Measurements from ENCODE around the gene NEK10. TPM values are rescaled to one million over a fixed set of nuclear protein-coding genes. Genes with fewer than 3 reads are reported as not detected.

The NEK10 gene
- total RNA-seq, 1 donor from 2014 or later, result 3.3 TPM

DNA sequence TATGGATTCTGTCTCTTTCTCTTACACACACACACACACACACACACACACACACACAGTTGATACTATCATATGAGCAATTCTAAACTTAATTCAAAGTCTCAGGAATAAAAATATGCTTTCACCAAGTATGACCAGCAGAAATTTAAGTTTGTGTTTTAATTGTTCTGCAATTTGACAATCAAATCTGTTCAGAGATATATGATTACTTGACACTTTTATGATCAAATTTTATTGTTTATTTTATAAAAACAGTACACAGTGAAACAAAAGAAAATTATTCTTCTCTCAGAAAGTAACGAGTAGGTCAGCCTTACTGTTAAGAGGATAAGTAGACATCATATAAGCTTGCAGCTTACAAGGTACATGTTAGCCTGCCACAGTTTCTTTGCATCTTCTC lies 114.3 kb downstream of the NEK10 start:
- Mint-ChIP-seq H3K36me3 (ENCODE audit: insufficient read depth) (no peaks in the 10 kb centered on the region), H3K9me3 (ENCODE audit: low read depth) (peaks cover 4% of the 10 kb centered on the region), H3K27ac (no peak overlapping the region), H3K4me3 (ENCODE audit: low read depth) (no peak overlapping the region), H3K4me1 (ENCODE audit: low read depth) (no peaks in the 10 kb centered on the region), H3K27me3 (no peaks in the 10 kb centered on the region)
- TF ChIP-seq, protein P1, sequence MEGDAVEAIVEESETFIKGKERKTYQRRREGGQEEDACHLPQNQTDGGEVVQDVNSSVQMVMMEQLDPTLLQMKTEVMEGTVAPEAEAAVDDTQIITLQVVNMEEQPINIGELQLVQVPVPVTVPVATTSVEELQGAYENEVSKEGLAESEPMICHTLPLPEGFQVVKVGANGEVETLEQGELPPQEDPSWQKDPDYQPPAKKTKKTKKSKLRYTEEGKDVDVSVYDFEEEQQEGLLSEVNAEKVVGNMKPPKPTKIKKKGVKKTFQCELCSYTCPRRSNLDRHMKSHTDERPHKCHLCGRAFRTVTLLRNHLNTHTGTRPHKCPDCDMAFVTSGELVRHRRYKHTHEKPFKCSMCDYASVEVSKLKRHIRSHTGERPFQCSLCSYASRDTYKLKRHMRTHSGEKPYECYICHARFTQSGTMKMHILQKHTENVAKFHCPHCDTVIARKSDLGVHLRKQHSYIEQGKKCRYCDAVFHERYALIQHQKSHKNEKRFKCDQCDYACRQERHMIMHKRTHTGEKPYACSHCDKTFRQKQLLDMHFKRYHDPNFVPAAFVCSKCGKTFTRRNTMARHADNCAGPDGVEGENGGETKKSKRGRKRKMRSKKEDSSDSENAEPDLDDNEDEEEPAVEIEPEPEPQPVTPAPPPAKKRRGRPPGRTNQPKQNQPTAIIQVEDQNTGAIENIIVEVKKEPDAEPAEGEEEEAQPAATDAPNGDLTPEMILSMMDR (IDR thresholded peaks at IDR 0.05; ENCODE audit: unreplicated experiment), result no peak
- no peak for DNase-seq (ENCODE audit: low spot score, unreplicated experiment)

DNA sequence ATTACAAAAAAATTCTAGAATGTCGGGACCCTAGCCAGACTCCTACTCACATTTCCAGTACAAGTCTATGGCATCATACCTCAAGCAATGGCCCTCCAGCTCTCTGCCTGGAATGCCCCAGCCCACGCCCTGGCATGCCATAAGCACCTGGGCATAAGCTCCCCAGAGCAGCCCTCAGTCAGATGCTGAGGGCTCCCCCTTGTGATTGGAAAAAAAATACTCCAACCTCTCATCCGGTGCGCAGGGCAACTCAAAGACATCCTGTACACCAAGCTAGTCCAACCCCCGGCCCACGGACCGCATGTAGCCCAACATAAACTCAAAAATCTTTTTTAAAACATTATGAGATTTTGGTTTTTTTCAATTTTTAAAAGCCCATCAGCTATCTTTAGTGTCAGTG lies 115.4 kb downstream of the NEK10 start:
- H3K36me3 Mint-ChIP-seq (ENCODE audit: insufficient read depth), result no peaks in the 10 kb centered on the region
- H3K4me1 Mint-ChIP-seq (ENCODE audit: low read depth), result no peaks in the 10 kb centered on the region

GRCh38 chr3:27253391-27253790 lies 115.8 kb downstream of the NEK10 start:
- Mint-ChIP-seq H3K4me1 (ENCODE audit: low read depth) (no peaks in the 10 kb centered on the region), H3K4me3 (ENCODE audit: low read depth) (no peak overlapping the region), H3K9me3 (ENCODE audit: low read depth) (peaks cover 6% of the 10 kb centered on the region), H3K27me3 (no peaks in the 10 kb centered on the region), H3K27ac (no peak overlapping the region), H3K36me3 (ENCODE audit: insufficient read depth) (no peaks in the 10 kb centered on the region)
- TF ChIP-seq, protein P1 (IDR thresholded peaks at IDR 0.05; ENCODE audit: unreplicated experiment), result no peak
- DNase-seq (ENCODE audit: low spot score, unreplicated experiment), result no peak

More for the DNA sequence above, 115.4 kb downstream of the NEK10 start:
- Mint-ChIP-seq H3K27me3 (no peaks in the 10 kb centered on the region), H3K4me3 (ENCODE audit: low read depth) (no peak overlapping the region), H3K9me3 (ENCODE audit: low read depth) (peaks cover 6% of the 10 kb centered on the region), H3K27ac (no peak overlapping the region)
- DNase-seq (ENCODE audit: low spot score, unreplicated experiment), result no peak
- TF ChIP-seq, protein P1 (IDR thresholded peaks at IDR 0.05; ENCODE audit: unreplicated experiment), result peak; percentile 52

DNA sequence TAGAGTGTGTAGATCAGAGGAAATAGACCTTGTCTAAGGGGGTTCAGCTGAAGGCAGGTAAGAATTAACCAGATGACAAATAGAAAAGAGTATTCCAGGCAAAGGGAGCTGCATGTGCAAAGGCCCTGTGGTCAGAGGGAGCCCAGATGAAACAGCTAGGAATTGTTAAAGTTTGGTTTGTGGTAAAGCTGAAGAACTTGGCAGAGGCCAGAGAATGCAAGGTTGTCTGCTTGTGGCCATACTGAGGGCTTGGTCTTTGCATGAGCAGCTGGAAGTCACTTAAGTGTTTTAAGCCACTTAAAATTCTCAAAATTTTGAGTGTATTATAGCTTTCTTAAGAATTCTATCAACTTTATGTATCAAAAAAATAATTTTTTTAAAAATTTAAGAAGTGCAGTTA lies 116.5 kb downstream of the NEK10 start:
- Mint-ChIP-seq H3K36me3 (ENCODE audit: insufficient read depth) (no peaks in the 10 kb centered on the region), H3K27ac (no peak overlapping the region), H3K4me3 (ENCODE audit: low read depth) (no peak overlapping the region), H3K4me1 (ENCODE audit: low read depth) (no peaks in the 10 kb centered on the region), H3K27me3 (no peaks in the 10 kb centered on the region), H3K9me3 (ENCODE audit: low read depth) (peaks cover 6% of the 10 kb centered on the region)
- TF ChIP-seq, protein P1 (IDR thresholded peaks at IDR 0.05; ENCODE audit: unreplicated experiment), result no peak
- no peak for DNase-seq (ENCODE audit: low spot score, unreplicated experiment)

DNA sequence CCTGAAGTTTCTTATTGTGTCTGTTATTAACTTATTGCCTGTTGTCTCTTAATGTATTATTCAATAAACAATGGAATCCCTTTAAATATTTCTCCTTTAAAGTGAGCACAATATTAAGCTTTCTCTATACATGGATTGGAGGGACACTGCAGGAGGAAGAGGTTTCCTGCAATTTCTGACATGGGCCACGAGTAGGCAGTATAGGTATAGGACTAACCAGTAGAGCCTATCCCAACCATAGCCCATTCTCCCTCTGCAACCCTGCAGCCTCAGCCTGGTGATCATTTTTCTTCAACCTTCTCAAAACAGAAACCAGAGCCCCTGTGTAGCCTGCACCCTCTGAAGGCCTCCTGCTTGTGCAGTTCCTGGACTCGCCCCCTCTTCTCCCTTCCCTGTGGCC lies 124.8 kb downstream of the NEK10 start:
- no peak overlapping the region for H3K4me3 Mint-ChIP-seq (ENCODE audit: low read depth)
- TF ChIP-seq, protein P1 (IDR thresholded peaks at IDR 0.05; ENCODE audit: unreplicated experiment), result no peak
- DNase-seq (ENCODE audit: low spot score, unreplicated experiment), result no peak
- no peaks in the 10 kb centered on the region for H3K27me3 Mint-ChIP-seq
- H3K9me3 Mint-ChIP-seq (ENCODE audit: low read depth), result peaks cover 4% of the 10 kb centered on the region
- H3K36me3 Mint-ChIP-seq (ENCODE audit: insufficient read depth), result no peaks in the 10 kb centered on the region
- no peak overlapping the region for H3K27ac Mint-ChIP-seq
- no peaks in the 10 kb centered on the region for H3K4me1 Mint-ChIP-seq (ENCODE audit: low read depth)

All from progenitor cell of endocrine pancreas (in vitro differentiated cells).